Measurements from ENCODE around the gene C1orf198.

C1orf198 gene

DNA sequence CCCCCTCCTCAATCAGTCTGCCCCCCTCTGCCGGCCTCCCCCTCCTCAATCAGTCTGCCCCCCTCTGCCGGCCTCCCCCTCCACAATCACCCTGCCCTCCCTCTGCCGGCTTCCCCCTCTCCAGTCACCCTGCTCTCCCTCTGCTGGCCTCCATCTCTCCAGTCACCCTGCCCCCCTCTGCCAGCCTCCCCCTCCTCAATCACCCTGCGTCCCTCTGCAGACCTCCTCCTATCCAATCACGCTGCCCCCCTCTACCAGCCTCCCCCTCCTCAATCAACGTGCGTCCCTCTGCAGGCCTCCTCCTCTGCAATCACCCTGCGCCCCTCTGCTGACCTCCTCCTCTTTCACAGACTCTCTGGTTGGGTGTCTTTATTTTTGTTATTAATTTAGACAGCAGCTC, 11.5 kb upstream of the C1orf198 start:
- Histone ChIP-seq H3F3A (ENCODE audit: low read depth) (no peaks in the 10 kb centered on the region), H3K9me3 (ENCODE audit: insufficient read depth, low read depth, low read length) (peaks cover 3% of the 10 kb centered on the region; the same call in 1 of the 2 replicates)
- TF ChIP-seq EZH2phosphoT487 (IDR thresholded peaks at IDR 0.05; ENCODE audit: borderline replicate concordance), result no peak
- TF ChIP-seq, protein P1, sequence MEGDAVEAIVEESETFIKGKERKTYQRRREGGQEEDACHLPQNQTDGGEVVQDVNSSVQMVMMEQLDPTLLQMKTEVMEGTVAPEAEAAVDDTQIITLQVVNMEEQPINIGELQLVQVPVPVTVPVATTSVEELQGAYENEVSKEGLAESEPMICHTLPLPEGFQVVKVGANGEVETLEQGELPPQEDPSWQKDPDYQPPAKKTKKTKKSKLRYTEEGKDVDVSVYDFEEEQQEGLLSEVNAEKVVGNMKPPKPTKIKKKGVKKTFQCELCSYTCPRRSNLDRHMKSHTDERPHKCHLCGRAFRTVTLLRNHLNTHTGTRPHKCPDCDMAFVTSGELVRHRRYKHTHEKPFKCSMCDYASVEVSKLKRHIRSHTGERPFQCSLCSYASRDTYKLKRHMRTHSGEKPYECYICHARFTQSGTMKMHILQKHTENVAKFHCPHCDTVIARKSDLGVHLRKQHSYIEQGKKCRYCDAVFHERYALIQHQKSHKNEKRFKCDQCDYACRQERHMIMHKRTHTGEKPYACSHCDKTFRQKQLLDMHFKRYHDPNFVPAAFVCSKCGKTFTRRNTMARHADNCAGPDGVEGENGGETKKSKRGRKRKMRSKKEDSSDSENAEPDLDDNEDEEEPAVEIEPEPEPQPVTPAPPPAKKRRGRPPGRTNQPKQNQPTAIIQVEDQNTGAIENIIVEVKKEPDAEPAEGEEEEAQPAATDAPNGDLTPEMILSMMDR (conservative IDR thresholded peaks at IDR 0.05; ENCODE audit: low read length), result no peak

DNA sequence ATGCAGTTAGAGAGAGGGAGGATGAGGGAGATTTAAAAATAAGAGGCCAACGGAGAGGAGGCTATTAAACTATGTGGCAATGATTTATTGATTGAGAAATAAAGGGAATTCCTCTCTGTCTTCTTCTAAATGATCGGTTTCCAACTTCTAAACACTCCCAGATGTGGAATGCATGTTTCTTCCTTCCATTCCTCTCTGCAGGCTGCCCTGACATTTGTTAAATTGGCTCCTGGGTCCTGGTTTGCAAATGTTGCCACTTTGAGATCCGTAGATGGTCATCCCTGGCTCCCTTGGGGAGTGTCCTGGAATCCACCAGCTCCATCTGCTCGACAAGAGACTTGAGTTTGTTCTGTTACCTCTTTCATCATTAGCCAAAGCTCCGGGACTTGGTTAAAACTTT, 10.3 kb upstream of the C1orf198 start:
- no peaks in the 10 kb centered on the region for H3K36me3 ChIP-seq (ENCODE audit: insufficient read depth, low read length)
- no peaks in the 10 kb centered on the region for H4K20me1 ChIP-seq (ENCODE audit: insufficient read depth, low read length, poor library complexity, severe bottlenecking)
- TF ChIP-seq, protein P1 (conservative IDR thresholded peaks at IDR 0.05; ENCODE audit: low read length), result no peak
- TF ChIP-seq EZH2phosphoT487 (IDR thresholded peaks at IDR 0.05; ENCODE audit: borderline replicate concordance), result no peak
- H3K9me2 ChIP-seq (replicated peaks; ENCODE audit: low read depth, low read length), result no peaks in the 10 kb centered on the region
- no peaks in the 10 kb centered on the region for H3K27me3 ChIP-seq (ENCODE audit: insufficient read depth, low read length, poor library complexity, severe bottlenecking)
- H3K4me1 ChIP-seq (ENCODE audit: insufficient read depth, low read length, poor library complexity, severe bottlenecking), result no peaks in the 10 kb centered on the region
- H3F3A ChIP-seq (ENCODE audit: low read depth), result no peaks in the 10 kb centered on the region
- H3K9me3 ChIP-seq (ENCODE audit: insufficient read depth, low read depth, low read length), result no peaks in the 10 kb centered on the region
- H3K4me2 ChIP-seq (ENCODE audit: low read depth, low read length, poor library complexity, severe bottlenecking), result no peak overlapping the region
- no peak overlapping the region for H3K4me3 ChIP-seq (ENCODE audit: low read length, poor library complexity, severe bottlenecking)
- H3K79me2 ChIP-seq (ENCODE audit: insufficient read depth, low read length), result no peaks in the 10 kb centered on the region
- H2AFZ ChIP-seq (ENCODE audit: low read length), result no peak overlapping the region
- H3K9ac ChIP-seq (ENCODE audit: low read depth, low read length, poor library complexity, severe bottlenecking), result no peak overlapping the region

More for the DNA sequence above, 11.5 kb upstream of the C1orf198 start:
- Histone ChIP-seq H2AFZ (ENCODE audit: low read length) (no peak overlapping the region), H3K36me3 (ENCODE audit: insufficient read depth, low read length) (no peaks in the 10 kb centered on the region), H3K9ac (ENCODE audit: low read depth, low read length, poor library complexity, severe bottlenecking) (no peak overlapping the region), H4K20me1 (ENCODE audit: insufficient read depth, low read length, poor library complexity, severe bottlenecking) (no peaks in the 10 kb centered on the region), H3K4me2 (ENCODE audit: low read depth, low read length, poor library complexity, severe bottlenecking) (no peak overlapping the region), H3K4me1 (ENCODE audit: insufficient read depth, low read length, poor library complexity, severe bottlenecking) (no peaks in the 10 kb centered on the region), H3K79me2 (ENCODE audit: insufficient read depth, low read length) (no peaks in the 10 kb centered on the region), H3K9me2 (replicated peaks; ENCODE audit: low read depth, low read length) (no peaks in the 10 kb centered on the region), H3K4me3 (ENCODE audit: low read length, poor library complexity, severe bottlenecking) (no peak overlapping the region), H3K27me3 (ENCODE audit: insufficient read depth, low read length, poor library complexity, severe bottlenecking) (no peaks in the 10 kb centered on the region)

DNA sequence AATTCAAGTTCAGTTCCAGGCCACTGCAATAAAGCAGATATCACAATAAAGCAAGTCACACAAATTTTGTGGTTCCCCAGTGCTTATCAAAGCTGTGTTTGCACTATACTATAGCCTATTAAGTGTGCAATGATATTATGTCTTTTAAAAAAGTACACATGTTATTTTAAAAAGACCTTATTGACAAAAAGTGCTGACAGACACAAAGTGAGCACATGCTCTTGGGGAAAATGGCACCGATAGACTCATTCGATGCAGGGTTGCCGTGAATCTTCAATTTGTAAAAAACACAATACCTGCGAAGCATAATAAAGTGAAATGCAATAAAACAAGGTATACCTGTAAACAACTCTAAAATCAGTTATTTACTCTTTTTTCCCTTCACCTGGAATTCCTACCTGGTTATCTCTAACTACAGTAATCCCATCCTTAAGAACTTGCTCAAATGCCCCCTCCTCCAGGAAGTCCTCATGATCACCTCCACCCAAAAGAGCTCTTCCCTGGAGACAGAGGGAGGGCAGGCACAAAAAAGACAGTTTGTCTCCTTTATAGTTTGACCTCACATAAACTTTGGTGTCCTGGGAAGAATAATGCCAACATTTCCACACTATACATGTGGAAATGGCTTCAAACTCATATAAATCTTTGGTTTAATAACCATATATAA, 9.7 kb upstream of the C1orf198 start:
- H2AFZ ChIP-seq (ENCODE audit: low read length), result no peak overlapping the region
- H3K4me2 ChIP-seq (ENCODE audit: low read depth, low read length, poor library complexity, severe bottlenecking), result no peak overlapping the region
- H3K9me2 ChIP-seq (replicated peaks; ENCODE audit: low read depth, low read length), result no peaks in the 10 kb centered on the region

More for the DNA sequence above, 9.7 kb upstream of the C1orf198 start:
- H3K36me3 ChIP-seq (ENCODE audit: insufficient read depth, low read length), result no peaks in the 10 kb centered on the region
- no peaks in the 10 kb centered on the region for H3F3A ChIP-seq (ENCODE audit: low read depth)
- no peaks in the 10 kb centered on the region for H3K4me1 ChIP-seq (ENCODE audit: insufficient read depth, low read length, poor library complexity, severe bottlenecking)
- H3K9me3 ChIP-seq (ENCODE audit: insufficient read depth, low read depth, low read length), result no peaks in the 10 kb centered on the region
- no peak overlapping the region for H3K4me3 ChIP-seq (ENCODE audit: low read length, poor library complexity, severe bottlenecking)
- H3K9ac ChIP-seq (ENCODE audit: low read depth, low read length, poor library complexity, severe bottlenecking), result no peak overlapping the region
- H4K20me1 ChIP-seq (ENCODE audit: insufficient read depth, low read length, poor library complexity, severe bottlenecking), result no peaks in the 10 kb centered on the region
- H3K27me3 ChIP-seq (ENCODE audit: insufficient read depth, low read length, poor library complexity, severe bottlenecking), result no peaks in the 10 kb centered on the region
- no peaks in the 10 kb centered on the region for H3K79me2 ChIP-seq (ENCODE audit: insufficient read depth, low read length)
- no peak for TF ChIP-seq EZH2phosphoT487 (IDR thresholded peaks at IDR 0.05; ENCODE audit: borderline replicate concordance)
- TF ChIP-seq, protein P1 (conservative IDR thresholded peaks at IDR 0.05; ENCODE audit: low read length), result no peak

Measured in Loucy (cell line).